HL-60 (cell line): ENCODE results near the gene CR2.

ENCODE experiments used
- DNase-seq, 2 experiments: peaks; one replicate each; pipeline ENCODE4 v3.0.0-alpha.2; 2010 to 2020; ENCODE audit warnings: low read depth in 1 of 2, low spot score in 1 of 2
- H3K27ac ChIP-seq: fragments of 250-450 bp; sonication (Bioruptor Pico); replicated peaks from 2 replicates; pipeline ENCODE4 v1.5.1; 2020; ENCODE audit warnings: mild to moderate bottlenecking, moderate library complexity
- H3K27me3 ChIP-seq: fragments of 250-450 bp; sonication (Bioruptor Pico); 2 replicates; pipeline ENCODE4 v1.5.1; 2021; ENCODE audit warnings: mild to moderate bottlenecking, moderate library complexity; ENCODE audit not compliant: insufficient read depth, poor library complexity, severe bottlenecking
- H3K4me3 ChIP-seq: replicated peaks from 2 replicates; pipeline ENCODE4 v1.5.1; 2011; ENCODE audit warnings: mild to moderate bottlenecking, control low read depth, low read length; ENCODE audit not compliant: insufficient read depth
- GABPA ChIP-seq: IDR thresholded peaks from 2 replicates; pipeline ENCODE4 v1.6.1; 2012; ENCODE audit warnings: low read depth
- POLR2AphosphoS5 ChIP-seq: IDR thresholded peaks from 2 replicates; pipeline ENCODE4 v1.6.1; 2012; ENCODE audit warnings: low read depth
- SPI1 ChIP-seq: IDR thresholded peaks from 2 replicates; pipeline ENCODE4 v1.6.1; 2012; ENCODE audit warnings: low read depth, mild to moderate bottlenecking, borderline replicate concordance
- TF ChIP-seq, protein P1 (sequence below): IDR thresholded peaks from one replicate; pipeline ENCODE4 v1.5.1; 2011; ENCODE audit warnings: low read length, control low read depth, inconsistent platforms; ENCODE audit not compliant: insufficient read depth
- TF ChIP-seq, protein P2 (sequence below): IDR thresholded peaks from 2 replicates; pipeline ENCODE4 v1.6.1; 2012; ENCODE audit warnings: low read depth; ENCODE audit not compliant: insufficient replicate concordance

The CR2 gene

GRCh38 chr1:207459008-207459407, 4.9 kb downstream of the CR2 start:
- Histone ChIP-seq H3K4me3 (no peak overlapping the region), H3K27me3 (peaks cover 18% of the 10 kb centered on the region), H3K27ac (no peak overlapping the region)
- DNase-seq: no peak
- TF ChIP-seq, protein P1, sequence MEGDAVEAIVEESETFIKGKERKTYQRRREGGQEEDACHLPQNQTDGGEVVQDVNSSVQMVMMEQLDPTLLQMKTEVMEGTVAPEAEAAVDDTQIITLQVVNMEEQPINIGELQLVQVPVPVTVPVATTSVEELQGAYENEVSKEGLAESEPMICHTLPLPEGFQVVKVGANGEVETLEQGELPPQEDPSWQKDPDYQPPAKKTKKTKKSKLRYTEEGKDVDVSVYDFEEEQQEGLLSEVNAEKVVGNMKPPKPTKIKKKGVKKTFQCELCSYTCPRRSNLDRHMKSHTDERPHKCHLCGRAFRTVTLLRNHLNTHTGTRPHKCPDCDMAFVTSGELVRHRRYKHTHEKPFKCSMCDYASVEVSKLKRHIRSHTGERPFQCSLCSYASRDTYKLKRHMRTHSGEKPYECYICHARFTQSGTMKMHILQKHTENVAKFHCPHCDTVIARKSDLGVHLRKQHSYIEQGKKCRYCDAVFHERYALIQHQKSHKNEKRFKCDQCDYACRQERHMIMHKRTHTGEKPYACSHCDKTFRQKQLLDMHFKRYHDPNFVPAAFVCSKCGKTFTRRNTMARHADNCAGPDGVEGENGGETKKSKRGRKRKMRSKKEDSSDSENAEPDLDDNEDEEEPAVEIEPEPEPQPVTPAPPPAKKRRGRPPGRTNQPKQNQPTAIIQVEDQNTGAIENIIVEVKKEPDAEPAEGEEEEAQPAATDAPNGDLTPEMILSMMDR: no peak
- TF ChIP-seq POLR2AphosphoS5 (no peak), SPI1 (no peak), GABPA (no peak)
- TF ChIP-seq, protein P2, sequence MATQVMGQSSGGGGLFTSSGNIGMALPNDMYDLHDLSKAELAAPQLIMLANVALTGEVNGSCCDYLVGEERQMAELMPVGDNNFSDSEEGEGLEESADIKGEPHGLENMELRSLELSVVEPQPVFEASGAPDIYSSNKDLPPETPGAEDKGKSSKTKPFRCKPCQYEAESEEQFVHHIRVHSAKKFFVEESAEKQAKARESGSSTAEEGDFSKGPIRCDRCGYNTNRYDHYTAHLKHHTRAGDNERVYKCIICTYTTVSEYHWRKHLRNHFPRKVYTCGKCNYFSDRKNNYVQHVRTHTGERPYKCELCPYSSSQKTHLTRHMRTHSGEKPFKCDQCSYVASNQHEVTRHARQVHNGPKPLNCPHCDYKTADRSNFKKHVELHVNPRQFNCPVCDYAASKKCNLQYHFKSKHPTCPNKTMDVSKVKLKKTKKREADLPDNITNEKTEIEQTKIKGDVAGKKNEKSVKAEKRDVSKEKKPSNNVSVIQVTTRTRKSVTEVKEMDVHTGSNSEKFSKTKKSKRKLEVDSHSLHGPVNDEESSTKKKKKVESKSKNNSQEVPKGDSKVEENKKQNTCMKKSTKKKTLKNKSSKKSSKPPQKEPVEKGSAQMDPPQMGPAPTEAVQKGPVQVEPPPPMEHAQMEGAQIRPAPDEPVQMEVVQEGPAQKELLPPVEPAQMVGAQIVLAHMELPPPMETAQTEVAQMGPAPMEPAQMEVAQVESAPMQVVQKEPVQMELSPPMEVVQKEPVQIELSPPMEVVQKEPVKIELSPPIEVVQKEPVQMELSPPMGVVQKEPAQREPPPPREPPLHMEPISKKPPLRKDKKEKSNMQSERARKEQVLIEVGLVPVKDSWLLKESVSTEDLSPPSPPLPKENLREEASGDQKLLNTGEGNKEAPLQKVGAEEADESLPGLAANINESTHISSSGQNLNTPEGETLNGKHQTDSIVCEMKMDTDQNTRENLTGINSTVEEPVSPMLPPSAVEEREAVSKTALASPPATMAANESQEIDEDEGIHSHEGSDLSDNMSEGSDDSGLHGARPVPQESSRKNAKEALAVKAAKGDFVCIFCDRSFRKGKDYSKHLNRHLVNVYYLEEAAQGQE: no peak

DNA sequence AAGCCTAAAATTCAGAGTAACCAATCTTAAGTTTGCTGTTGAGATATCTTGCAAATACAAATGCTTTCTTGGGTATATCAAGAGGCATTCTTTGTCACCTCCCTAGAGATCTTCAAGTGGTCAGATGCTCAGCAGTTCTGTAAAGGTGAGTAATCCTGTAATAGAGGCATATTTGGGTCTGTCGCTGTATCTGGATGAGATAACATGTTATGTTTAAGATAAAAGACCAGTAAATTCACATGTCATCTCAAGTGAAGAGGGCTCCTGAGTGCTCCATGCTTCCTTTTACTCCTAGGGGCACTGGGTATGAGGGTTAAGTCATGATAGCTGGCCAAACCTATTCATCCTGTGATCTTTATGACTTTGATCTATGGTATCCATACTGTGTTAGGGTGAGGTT, 7.5 kb downstream of the CR2 start:
- H3K27ac ChIP-seq: no peak overlapping the region
- TF ChIP-seq, protein P2: no peak
- TF ChIP-seq, protein P1: no peak
- no peak for TF ChIP-seq POLR2AphosphoS5
- TF ChIP-seq SPI1: no peak
- no peak for TF ChIP-seq GABPA
- H3K4me3 ChIP-seq: no peak overlapping the region

DNA sequence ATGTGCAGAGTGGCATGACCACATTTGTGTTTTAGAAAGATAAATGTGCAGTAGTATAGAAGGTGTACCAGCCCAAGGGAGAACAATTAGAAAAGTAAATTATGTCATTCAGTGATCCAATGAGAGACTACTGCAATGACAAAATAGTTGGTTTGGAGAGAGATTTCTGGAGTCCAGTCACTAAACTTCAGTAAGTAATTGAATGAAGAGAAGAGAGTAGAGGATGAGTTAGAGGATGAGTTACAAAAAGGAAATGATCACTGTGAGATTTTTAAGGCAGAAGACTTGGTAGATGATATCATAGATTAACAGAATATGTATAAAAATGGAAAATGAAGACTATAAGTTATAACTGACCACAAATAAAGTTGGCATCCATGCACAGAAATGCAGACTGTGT, 8.4 kb downstream of the CR2 start:
- no peak for DNase-seq
- TF ChIP-seq, protein P1: no peak
- TF ChIP-seq GABPA (no peak), SPI1 (no peak), POLR2AphosphoS5 (no peak)
- TF ChIP-seq, protein P2: no peak
- H3K27me3 ChIP-seq: peaks cover 8% of the 10 kb centered on the region
- H3K27ac ChIP-seq: no peak overlapping the region
- no peak overlapping the region for H3K4me3 ChIP-seq

More for the DNA sequence above, 7.5 kb downstream of the CR2 start:
- peaks cover 8% of the 10 kb centered on the region for H3K27me3 ChIP-seq
- DNase-seq: no peak
